Measurements from ENCODE around the gene GAN. TPM values are rescaled to one million over a fixed set of nuclear protein-coding genes. Genes with fewer than 3 reads are reported as not detected.

GAN gene
- total RNA-seq, 1 experiment from 2014 or later = 25.4 TPM

DNA sequence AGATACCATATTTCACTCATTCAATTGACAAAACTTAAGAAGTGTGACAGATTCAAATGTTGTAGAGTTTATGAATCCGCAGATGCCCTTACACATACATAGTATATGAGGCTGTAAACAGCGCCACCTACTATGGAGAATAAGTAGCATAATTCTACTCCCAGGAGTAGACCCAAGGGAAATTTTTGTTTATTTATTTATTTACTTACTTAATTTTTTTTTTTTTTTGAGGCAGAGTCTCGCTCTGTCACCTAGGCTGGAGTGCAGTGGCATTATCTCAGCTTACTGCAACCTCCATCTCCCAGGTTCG lies 35.5 kb downstream of the GAN start (continued):
- TF ChIP-seq ZNF532 (CRISPR knock-in tag; IDR thresholded peaks at IDR 0.05; ENCODE audit: borderline replicate concordance) = no peak
- no peak for TF ChIP-seq RORB (CRISPR knock-in tag; IDR thresholded peaks at IDR 0.05)
- TF ChIP-seq ATF1 (CRISPR knock-in tag; IDR thresholded peaks at IDR 0.05) = no peak
- no peak for TF ChIP-seq ZNF263 (CRISPR knock-in tag; IDR thresholded peaks at IDR 0.05; ENCODE audit: low read depth)
- TF ChIP-seq, protein P1, sequence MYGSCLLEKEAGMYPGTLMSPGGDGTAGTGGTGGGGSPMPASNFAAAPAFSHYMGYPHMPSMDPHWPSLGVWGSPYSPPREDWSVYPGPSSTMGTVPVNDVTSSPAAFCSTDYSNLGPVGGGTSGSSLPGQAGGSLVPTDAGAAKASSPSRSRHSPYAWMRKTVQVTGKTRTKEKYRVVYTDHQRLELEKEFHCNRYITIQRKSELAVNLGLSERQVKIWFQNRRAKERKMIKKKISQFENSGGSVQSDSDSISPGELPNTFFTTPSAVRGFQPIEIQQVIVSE (CRISPR knock-in tag; IDR thresholded peaks at IDR 0.05; ENCODE audit: borderline replicate concordance) = no peak

DNA sequence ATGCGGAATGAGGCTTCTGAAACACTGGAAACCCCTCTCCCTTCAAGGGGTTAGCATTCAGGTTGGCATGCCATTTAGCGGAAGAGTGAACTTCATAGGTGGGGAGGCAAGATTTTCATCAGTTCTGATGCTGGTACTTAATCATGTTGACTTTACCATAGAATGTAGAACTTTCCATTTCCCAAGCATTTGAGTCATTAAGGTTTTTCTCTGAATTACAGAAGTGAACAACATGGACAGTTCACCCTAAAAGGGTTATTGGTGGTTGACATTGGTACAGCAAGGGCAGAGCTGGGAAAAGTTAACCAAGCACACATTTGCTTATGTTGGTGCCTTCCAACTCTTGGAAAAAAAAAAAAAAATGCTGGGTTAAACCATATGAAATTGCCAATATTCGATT lies 39.1 kb downstream of the GAN start:
- no peak overlapping the region for H3K4me3 Mint-ChIP-seq
- no peak overlapping the region for H3K27ac Mint-ChIP-seq
- no peak for DNase-seq (ENCODE audit: low spot score)
- ATAC-seq = no peak
- peaks cover 22% of the 10 kb centered on the region for H3K36me3 Mint-ChIP-seq
- H3K4me1 Mint-ChIP-seq = no peaks in the 10 kb centered on the region
- CTCF ChIA-PET = interaction anchor here (1.9 kb wide), 1 partner anchor 93 kb away, joined by 7 read pairs; no protein-coding TSS in a partner anchor
- H3K27me3 Mint-ChIP-seq (ENCODE audit: low read depth) = no peaks in the 10 kb centered on the region
- H3K9me3 Mint-ChIP-seq = peaks cover 3% of the 10 kb centered on the region; the same call in 1 of the 2 replicates
- POLR2A ChIA-PET = no interaction called here
- TF ChIP-seq ZNF138 (CRISPR knock-in tag; conservative IDR thresholded peaks at IDR 0.05) (no peak), JAZF1 (CRISPR knock-in tag; IDR thresholded peaks at IDR 0.05) (no peak), SP1 (CRISPR knock-in tag; conservative IDR thresholded peaks at IDR 0.05) (no peak), NR3C1 (CRISPR knock-in tag; conservative IDR thresholded peaks at IDR 0.05; ENCODE audit: low read depth) (no peak), ZNF416 (CRISPR knock-in tag; IDR thresholded peaks at IDR 0.05) (no peak), ZNF512 (CRISPR knock-in tag; IDR thresholded peaks at IDR 0.05; ENCODE audit: borderline replicate concordance) (no peak), ZSCAN18 (CRISPR knock-in tag; IDR thresholded peaks at IDR 0.05) (no peak), CREB1 (CRISPR knock-in tag; IDR thresholded peaks at IDR 0.05) (no peak), OVOL2 (CRISPR knock-in tag; IDR thresholded peaks at IDR 0.05; ENCODE audit: borderline replicate concordance) (no peak), TP53 (CRISPR knock-in tag; IDR thresholded peaks at IDR 0.05) (no peak), PREB (CRISPR knock-in tag; IDR thresholded peaks at IDR 0.05; ENCODE audit: borderline replicate concordance) (no peak), GRHL2 (CRISPR knock-in tag; IDR thresholded peaks at IDR 0.05; ENCODE audit: insufficient replicate concordance, severe bottlenecking) (no peak), NR2C2 (CRISPR knock-in tag; IDR thresholded peaks at IDR 0.05) (no peak)
- TF ChIP-seq, protein P2, sequence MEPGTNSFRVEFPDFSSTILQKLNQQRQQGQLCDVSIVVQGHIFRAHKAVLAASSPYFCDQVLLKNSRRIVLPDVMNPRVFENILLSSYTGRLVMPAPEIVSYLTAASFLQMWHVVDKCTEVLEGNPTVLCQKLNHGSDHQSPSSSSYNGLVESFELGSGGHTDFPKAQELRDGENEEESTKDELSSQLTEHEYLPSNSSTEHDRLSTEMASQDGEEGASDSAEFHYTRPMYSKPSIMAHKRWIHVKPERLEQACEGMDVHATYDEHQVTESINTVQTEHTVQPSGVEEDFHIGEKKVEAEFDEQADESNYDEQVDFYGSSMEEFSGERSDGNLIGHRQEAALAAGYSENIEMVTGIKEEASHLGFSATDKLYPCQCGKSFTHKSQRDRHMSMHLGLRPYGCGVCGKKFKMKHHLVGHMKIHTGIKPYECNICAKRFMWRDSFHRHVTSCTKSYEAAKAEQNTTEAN (CRISPR knock-in tag; IDR thresholded peaks at IDR 0.05) = no peak
- TF ChIP-seq, protein P3, sequence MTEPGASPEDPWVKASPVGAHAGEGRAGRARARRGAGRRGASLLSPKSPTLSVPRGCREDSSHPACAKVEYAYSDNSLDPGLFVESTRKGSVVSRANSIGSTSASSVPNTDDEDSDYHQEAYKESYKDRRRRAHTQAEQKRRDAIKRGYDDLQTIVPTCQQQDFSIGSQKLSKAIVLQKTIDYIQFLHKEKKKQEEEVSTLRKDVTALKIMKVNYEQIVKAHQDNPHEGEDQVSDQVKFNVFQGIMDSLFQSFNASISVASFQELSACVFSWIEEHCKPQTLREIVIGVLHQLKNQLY (CRISPR knock-in tag; IDR thresholded peaks at IDR 0.05) = no peak
